Esophagus squamous epithelium (tissue), 4 donors: Measurements from ENCODE around the gene PIP5KL1.
"Not testable (repeated sequence)": the region's sequence is repeated elsewhere in the genome, so short reads cannot be mapped to it uniquely, and the experiment has no call there.

ENCODE experiments used
- POLR2A ChIP-seq, 4 donors: fragments of 450-650 bp; IDR thresholded peaks; one replicate each; pipeline ENCODE4 v1.6.1; 2017; ENCODE audit warnings: antibody characterized with exemption in 4 of 4, mild to moderate bottlenecking in 4 of 4, moderate library complexity in 3 of 4
- TF ChIP-seq, protein P1 (sequence below), 6 experiments: fragments of 450-650 bp in 4 of 6; fragments of 200-600 bp in 2 of 6; sonication (generic) in 2 of 6; IDR thresholded peaks; one replicate each; pipeline ENCODE4 v1.5.1; 2016 to 2019; ENCODE audit warnings: antibody characterized with exemption in 6 of 6, mild to moderate bottlenecking in 4 of 6, moderate library complexity in 4 of 6

DNA sequence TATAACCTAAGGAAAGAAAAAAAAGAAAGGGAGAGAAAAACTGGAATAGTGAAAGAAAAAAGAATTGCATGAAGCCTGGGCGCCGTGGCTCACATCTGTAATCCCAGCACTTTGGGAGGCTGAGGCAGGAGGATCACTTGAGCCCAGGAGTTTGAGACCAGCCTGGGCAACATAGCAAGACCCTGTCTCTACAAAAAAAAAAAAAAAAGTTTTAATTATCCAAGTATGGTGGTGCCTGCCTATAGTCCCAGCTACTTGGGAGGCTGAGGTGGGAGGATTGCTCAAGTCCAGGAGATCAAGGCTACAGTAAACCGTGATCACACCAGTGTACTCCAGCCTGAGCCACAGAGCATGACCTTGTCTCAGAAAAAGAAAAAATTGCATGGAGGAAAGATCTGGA is 48.9 kb downstream of the PIP5KL1 start:
- TF ChIP-seq, protein P1, sequence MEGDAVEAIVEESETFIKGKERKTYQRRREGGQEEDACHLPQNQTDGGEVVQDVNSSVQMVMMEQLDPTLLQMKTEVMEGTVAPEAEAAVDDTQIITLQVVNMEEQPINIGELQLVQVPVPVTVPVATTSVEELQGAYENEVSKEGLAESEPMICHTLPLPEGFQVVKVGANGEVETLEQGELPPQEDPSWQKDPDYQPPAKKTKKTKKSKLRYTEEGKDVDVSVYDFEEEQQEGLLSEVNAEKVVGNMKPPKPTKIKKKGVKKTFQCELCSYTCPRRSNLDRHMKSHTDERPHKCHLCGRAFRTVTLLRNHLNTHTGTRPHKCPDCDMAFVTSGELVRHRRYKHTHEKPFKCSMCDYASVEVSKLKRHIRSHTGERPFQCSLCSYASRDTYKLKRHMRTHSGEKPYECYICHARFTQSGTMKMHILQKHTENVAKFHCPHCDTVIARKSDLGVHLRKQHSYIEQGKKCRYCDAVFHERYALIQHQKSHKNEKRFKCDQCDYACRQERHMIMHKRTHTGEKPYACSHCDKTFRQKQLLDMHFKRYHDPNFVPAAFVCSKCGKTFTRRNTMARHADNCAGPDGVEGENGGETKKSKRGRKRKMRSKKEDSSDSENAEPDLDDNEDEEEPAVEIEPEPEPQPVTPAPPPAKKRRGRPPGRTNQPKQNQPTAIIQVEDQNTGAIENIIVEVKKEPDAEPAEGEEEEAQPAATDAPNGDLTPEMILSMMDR (IDR thresholded peaks at IDR 0.05): not testable (repeated sequence)
- not testable (repeated sequence) for TF ChIP-seq POLR2A (IDR thresholded peaks at IDR 0.05)
